ENCODE results near the gene BIVM. TPM values are rescaled to one million over a fixed set of nuclear protein-coding genes. Genes with fewer than 3 reads are reported as not detected.

BIVM gene
- total and polyA plus RNA-seq, 2 of the 4 experiments (the other 2 are of a cell fraction), result 7.2 to 12.2 TPM

DNA sequence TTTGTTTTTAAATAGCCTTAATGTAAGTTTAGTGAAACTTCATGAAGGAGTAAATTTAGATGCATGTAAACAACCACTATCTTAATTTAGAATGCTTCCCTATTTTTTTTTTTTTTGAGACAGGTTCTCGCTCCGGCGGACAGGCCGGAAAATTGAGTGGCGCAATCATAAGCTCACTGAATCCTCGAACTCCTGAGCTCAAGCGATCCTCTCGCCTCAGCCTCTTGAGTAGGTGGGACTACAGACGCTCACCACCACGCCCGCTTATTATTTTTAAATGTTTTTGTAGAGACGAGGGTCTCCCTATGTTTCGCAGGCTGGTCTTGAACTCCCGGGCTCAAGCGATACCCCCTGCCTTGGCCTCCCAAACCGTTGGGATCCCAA is 26.9 kb upstream of the BIVM start:
- H3K79me1 ChIP-seq (ENCODE audit: low read depth in 1 of 2, low read length in 2 of 2), result peaks cover 13 to 26% of the 10 kb centered on the region in 2 experiments
- TF ChIP-seq MAFK (IDR thresholded peaks at IDR 0.05; ENCODE audit: low read depth, low read length) (no peak), MAZ (IDR thresholded peaks at IDR 0.05; ENCODE audit: borderline replicate concordance, low read depth, low read length) (no peak), POLR2A (IDR thresholded peaks at IDR 0.05; ENCODE audit: low read depth, low read length) (no peak), SMC3 (IDR thresholded peaks at IDR 0.05; ENCODE audit: low read depth, low read length) (no peak)
- TF ChIP-seq, protein P1, sequence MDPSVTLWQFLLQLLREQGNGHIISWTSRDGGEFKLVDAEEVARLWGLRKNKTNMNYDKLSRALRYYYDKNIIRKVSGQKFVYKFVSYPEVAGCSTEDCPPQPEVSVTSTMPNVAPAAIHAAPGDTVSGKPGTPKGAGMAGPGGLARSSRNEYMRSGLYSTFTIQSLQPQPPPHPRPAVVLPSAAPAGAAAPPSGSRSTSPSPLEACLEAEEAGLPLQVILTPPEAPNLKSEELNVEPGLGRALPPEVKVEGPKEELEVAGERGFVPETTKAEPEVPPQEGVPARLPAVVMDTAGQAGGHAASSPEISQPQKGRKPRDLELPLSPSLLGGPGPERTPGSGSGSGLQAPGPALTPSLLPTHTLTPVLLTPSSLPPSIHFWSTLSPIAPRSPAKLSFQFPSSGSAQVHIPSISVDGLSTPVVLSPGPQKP (IDR thresholded peaks at IDR 0.05; ENCODE audit: borderline replicate concordance, low read depth, low read length), result no peak
- POLR2A ChIA-PET (ENCODE audit: unreplicated experiment), result interaction anchor here (0.6 kb wide), 1 partner anchor 1297 kb away, joined by 3 read pairs; no protein-coding TSS in a partner anchor
- 0 out of 2 replicates have a peak, but pooled peaks cover 1% of the 10 kb centered on the region for H3K36me3 ChIP-seq (ENCODE audit: control insufficient read depth, insufficient read depth, low read length)
- no peak overlapping the region for H2BK120ac ChIP-seq (ENCODE audit: low read depth, low read length)
- no peak overlapping the region for H3K4me2 ChIP-seq (ENCODE audit: low read depth, low read length)
- H3K27me3 ChIP-seq (ENCODE audit: control insufficient read depth, insufficient read depth, low read length), result no peaks in the 10 kb centered on the region
- no peak overlapping the region for H2AK9ac ChIP-seq (replicated peaks; ENCODE audit: low read depth, low read length, poor library complexity)
- H3K4me3 ChIP-seq (ENCODE audit: insufficient read depth, low read depth, low read length), result no peak overlapping the region
- dilution Hi-C loops (cut with HindIII; ENCODE audit: low sequenced_read_pairs, unreplicated experiment) (no loop called here), in situ Hi-C loops (cut with MboI; ENCODE audit: low sequenced_read_pairs) (no loop called here), intact Hi-C loops (cut with micrococcal nuclease) (loop anchor here (5.0 kb wide), 2 partner anchors 65 to 120 kb away; no protein-coding TSS in a partner anchor)
- H3K14ac ChIP-seq (replicated peaks; ENCODE audit: low read depth, low read length), result no peak overlapping the region
- H4K5ac ChIP-seq (ENCODE audit: low read depth, low read length), result no peak overlapping the region
- H3K56ac ChIP-seq (ENCODE audit: extremely low read depth, insufficient read depth, low read length), result no peak overlapping the region
- no peak overlapping the region for H3K23ac ChIP-seq (ENCODE audit: low read depth, low read length)
- no TSS peak for BruUV-seq (replicated peaks)
- H3K9ac ChIP-seq (ENCODE audit: low read depth, low read length), result no peak overlapping the region
- H3K27ac ChIP-seq (ENCODE audit: insufficient read depth, low read length), result no peak overlapping the region
- WGBS, 2 experiments (ENCODE audit: extremely low coverage in 2 of 2, insufficient read length in 1 of 2), result 96% methylated on average over 8 of the region's 16 CpGs; no CpG with 5 or more reads in 1 of the 2 experiments
- CTCF ChIA-PET, result no interaction called here
- ATAC-seq (ENCODE audit: low read depth) (no peak), DNase-seq (no peak)
- H2BK15ac ChIP-seq (ENCODE audit: low read depth, low read length), result no peak overlapping the region
- H2AK5ac ChIP-seq (ENCODE audit: low read depth, low read length), result no peak overlapping the region
- no peak overlapping the region; a peak in 1 of 4 replicates for H4K8ac ChIP-seq (ENCODE audit: low read depth in 2 of 2, low read length in 2 of 2)
- H3K4ac ChIP-seq (ENCODE audit: low read depth, low read length), result no peak overlapping the region
- no peak overlapping the region for H2BK5ac ChIP-seq (ENCODE audit: low read depth, low read length, poor library complexity, severe bottlenecking)
- H3K9me3 ChIP-seq (ENCODE audit: control insufficient read depth, insufficient read depth, low read length), result no peaks in the 10 kb centered on the region
- H2AFZ ChIP-seq (replicated peaks; ENCODE audit: low read length, poor library complexity), result no peak overlapping the region
- H4K20me1 ChIP-seq (ENCODE audit: insufficient read depth, low read length), result no peaks in the 10 kb centered on the region; the same call in 1 of the 2 replicates
- no peak overlapping the region for H4K91ac ChIP-seq (ENCODE audit: insufficient read depth, low read depth, low read length)
- H3K9me1 ChIP-seq (ENCODE audit: insufficient read depth, low read length), result peaks cover 4% of the 10 kb centered on the region; the same call in 1 of the 2 replicates
- peaks cover 2% of the 10 kb centered on the region; the same call in 1 of the 2 replicates for H3K4me1 ChIP-seq (ENCODE audit: control insufficient read depth, insufficient read depth, low read length)
- H2BK20ac ChIP-seq (ENCODE audit: low read depth, low read length), result no peak overlapping the region
- no peak overlapping the region for H3K18ac ChIP-seq (ENCODE audit: low read depth, low read length)
